NB4 (cell line): ENCODE results near the gene EFHC2.

Experiments used
- DNase-seq: peaks from one replicate; pipeline ENCODE4 v3.0.0; 2010; ENCODE audit warnings: low read depth
- H3K4me3 ChIP-seq: one replicate; pipeline ENCODE4 v1.5.1; 2011; ENCODE audit warnings: mild to moderate bottlenecking, low read depth, low read length, moderate library complexity
- MYC ChIP-seq: IDR thresholded peaks from 2 replicates; pipeline ENCODE4 v1.6.1; 2011; ENCODE audit warnings: low read depth, low read length
- POLR2A ChIP-seq: IDR thresholded peaks from 2 replicates; pipeline ENCODE4 v1.6.1; 2011; ENCODE audit warnings: mild to moderate bottlenecking; ENCODE audit not compliant: insufficient read length; ENCODE audit errors: extremely low read depth
- TF ChIP-seq, protein P1 (sequence below): IDR thresholded peaks from 2 replicates; pipeline ENCODE4 v1.6.1; 2011; ENCODE audit warnings: low read depth, low read length
- TF ChIP-seq, protein P2 (sequence below): IDR thresholded peaks from one replicate; pipeline ENCODE4 v1.5.1; 2012; ENCODE audit warnings: low read depth, low read length

Gene EFHC2

DNA sequence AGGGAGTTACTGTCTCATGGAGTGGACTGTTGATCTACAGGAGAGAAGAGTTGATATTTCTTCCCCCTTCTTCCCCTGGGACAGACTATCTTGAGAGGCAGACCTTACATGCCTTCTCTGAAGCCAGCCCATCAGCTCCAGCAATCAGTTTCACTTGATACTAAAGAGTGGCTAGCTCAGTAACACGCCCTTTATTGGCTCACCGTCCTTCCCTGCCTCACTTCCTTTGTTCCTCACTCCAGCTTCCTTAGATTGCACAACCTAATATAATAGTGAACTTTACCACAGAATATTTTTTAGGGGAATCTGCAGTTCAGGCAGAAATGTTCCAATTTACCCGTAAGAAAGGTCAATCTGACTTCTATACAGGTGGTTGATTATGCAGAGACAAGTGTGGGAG, 242.2 kb downstream of the EFHC2 start:
- no peak overlapping the region for H3K4me3 ChIP-seq
- TF ChIP-seq, protein P1, sequence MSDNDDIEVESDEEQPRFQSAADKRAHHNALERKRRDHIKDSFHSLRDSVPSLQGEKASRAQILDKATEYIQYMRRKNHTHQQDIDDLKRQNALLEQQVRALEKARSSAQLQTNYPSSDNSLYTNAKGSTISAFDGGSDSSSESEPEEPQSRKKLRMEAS, result no peak
- TF ChIP-seq MYC (no peak), POLR2A (no peak)
- TF ChIP-seq, protein P2, sequence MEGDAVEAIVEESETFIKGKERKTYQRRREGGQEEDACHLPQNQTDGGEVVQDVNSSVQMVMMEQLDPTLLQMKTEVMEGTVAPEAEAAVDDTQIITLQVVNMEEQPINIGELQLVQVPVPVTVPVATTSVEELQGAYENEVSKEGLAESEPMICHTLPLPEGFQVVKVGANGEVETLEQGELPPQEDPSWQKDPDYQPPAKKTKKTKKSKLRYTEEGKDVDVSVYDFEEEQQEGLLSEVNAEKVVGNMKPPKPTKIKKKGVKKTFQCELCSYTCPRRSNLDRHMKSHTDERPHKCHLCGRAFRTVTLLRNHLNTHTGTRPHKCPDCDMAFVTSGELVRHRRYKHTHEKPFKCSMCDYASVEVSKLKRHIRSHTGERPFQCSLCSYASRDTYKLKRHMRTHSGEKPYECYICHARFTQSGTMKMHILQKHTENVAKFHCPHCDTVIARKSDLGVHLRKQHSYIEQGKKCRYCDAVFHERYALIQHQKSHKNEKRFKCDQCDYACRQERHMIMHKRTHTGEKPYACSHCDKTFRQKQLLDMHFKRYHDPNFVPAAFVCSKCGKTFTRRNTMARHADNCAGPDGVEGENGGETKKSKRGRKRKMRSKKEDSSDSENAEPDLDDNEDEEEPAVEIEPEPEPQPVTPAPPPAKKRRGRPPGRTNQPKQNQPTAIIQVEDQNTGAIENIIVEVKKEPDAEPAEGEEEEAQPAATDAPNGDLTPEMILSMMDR, result no peak
- DNase-seq, result no peak

DNA sequence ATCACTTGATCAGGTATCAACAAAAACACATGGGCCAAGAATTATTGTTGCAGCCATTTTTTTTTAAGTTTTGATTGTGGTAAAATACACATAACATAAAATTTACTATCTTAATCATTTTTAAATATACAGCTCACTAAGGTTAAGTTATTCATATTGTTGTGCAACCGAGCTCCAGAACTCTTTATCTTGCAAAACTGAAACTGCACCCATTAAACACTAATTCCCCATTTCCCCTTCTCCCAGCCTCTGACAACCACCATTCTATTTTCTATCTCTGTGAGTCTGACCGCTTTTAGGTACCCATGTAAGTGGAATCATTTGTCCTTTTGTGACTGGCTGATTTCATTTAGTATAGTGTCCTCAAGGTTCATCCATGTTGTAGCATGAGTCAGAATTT, 244.1 kb downstream of the EFHC2 start:
- no peak overlapping the region for H3K4me3 ChIP-seq
- TF ChIP-seq, protein P1, result no peak
- TF ChIP-seq POLR2A (no peak), MYC (no peak)
- TF ChIP-seq, protein P2, result no peak
- peak; percentile 2 for DNase-seq
